SHP77 (cell line): ENCODE data around the gene PACS1.

ENCODE experiments used
- DNase-seq, 2 experiments: peaks; one replicate each; lab custom pipeline; 2025; lab: John Stamatoyannopoulos, UW

The PACS1 gene

DNA sequence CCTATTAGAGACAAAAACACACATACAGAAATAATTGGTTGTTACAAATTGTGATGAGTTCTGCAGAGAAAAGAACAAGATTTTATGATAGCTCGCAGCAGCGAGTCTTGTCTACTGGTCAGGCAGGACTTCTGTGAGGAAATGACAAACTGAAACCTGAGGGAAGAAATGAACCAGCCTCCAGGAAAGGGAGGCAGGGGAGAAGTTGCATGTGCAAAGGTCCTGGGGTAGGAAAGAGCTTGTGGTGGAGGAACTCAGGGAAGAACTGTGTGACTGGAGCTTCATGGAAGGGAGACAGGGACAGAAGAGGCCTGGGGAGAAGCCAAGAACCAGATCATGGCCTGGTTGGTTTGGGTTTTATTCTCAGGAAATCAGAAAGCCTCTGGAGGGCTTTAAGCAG lies 189.2 kb downstream of the PACS1 start:
- DNase-seq = no peak

DNA sequence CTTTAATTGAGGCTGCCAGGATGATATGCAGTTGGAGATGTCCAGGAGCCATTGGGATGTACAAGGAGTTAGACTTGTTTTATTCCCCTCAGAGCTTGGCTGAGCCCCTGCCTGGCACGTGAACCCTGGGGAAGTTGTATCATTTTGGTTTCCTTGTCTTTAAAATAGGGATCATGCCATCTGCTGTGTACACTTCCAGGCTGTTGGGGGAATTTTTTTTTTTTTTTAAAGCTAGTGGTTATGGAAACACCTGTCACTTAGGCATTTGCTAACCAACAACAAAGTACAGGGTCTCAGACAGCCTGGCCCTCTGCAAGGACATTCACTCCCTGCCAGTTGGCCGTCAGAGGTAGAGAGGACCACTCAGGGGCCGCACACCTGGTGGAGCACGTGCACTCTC lies 189.9 kb downstream of the PACS1 start:
- DNase-seq = no peak

DNA sequence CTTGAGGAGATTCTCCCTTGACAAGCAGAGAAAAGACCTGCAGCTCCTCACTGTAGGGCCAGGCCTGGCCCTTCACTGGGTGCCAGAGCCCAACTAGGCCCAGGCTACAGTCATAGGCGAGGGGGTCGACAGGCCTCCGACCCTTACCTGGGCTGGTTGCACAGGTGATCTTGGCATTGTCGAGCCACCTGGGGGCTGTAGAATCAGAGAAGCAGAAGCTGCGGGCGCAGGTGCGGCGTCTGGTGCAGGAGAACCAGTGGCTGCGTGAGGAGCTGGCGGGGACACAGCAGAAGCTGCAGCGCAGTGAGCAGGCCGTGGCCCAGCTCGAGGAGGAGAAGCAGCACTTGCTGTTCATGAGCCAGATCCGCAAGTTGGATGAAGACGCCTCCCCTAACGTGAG lies 191.5 kb downstream of the PACS1 start:
- DNase-seq = no peak

DNA sequence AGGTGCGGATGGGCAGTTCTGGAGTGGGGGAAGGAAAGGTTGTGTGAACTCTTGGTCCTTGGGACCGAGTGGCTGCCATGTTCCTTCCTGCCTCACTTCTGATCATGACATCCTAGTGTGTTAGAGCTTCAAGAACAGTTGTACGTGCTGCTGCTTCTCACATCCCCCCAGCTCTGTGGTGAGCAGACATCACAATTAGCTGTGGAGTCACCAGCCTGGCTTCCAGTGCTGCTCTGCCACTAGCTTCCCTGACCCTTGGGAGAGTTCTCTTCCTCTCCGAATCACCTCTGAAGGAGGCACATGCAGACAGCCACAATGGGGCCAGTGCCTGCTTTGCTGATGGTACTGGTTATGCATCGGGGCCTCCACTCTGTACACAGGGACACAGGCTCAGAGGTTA lies 192.1 kb downstream of the PACS1 start:
- no peak for DNase-seq

DNA sequence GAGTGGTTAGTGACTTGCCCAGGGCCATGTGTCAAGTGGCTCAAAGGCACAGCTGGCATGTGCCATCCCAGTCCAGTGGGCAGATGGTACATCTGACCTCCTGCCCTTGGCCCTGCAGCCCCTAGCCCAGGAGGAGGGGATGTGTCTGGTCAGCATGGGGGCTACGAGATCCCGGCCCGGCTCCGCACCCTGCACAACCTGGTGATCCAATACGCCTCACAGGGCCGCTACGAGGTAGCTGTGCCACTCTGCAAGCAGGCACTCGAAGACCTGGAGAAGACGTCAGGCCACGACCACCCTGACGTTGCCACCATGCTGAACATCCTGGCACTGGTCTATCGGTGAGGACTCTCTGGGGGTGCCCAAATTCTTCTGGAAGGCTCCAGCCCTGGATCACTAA lies 192.6 kb downstream of the PACS1 start:
- DNase-seq = no peak

DNA sequence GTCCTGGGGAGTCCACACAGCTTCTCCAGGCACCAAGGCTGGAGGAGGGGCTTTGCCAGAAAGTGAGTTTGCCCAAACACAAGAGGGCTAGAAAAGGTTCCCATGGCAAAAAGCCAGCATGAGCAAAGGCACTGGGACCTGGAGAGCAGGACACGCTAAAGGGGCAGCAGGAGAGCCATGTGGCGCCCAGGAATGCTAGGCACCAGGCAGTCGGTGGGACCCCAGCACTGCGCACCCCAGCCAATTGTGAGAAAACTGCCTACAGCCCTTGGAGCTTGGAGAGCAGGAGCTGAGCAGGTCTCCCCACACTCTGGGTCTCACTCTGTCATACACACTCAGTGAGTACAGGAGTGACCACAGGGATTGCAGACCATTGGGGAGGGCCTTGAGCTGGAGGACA lies 193.2 kb downstream of the PACS1 start:
- no peak for DNase-seq

DNA sequence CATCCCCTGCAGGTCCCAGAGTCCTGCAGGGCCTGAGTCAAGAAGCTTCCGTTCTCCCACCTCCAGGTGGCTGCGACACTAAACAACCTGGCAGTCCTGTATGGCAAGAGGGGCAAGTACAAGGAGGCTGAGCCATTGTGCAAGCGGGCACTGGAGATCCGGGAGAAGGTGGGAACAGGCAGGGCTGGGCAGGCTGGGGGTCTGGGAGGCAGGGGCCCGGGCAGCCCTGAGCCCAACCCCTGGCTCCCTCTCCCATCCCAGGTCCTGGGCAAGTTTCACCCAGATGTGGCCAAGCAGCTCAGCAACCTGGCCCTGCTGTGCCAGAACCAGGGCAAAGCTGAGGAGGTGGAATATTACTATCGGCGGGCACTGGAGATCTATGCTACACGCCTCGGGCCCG lies 193.7 kb downstream of the PACS1 start:
- DNase-seq = no peak

DNA sequence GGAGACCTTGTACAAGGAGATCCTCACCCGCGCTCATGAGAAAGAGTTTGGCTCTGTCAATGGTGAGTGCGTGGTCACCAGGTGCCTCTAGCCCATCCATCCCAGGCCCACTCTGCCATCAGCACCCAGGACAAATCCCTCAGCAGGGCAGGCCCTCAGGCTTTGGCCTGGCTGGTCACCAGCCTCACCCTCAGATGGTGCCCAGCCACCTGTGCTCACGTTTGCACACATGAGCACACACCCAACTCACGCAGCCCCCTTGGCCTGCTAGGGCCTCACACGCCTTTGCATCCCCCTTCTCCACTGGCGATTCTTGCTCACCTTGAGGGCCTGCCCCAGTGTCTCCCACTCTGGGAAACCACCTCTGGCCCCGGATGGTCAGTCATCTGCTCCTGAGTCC lies 194.3 kb downstream of the PACS1 start:
- no peak for DNase-seq

DNA sequence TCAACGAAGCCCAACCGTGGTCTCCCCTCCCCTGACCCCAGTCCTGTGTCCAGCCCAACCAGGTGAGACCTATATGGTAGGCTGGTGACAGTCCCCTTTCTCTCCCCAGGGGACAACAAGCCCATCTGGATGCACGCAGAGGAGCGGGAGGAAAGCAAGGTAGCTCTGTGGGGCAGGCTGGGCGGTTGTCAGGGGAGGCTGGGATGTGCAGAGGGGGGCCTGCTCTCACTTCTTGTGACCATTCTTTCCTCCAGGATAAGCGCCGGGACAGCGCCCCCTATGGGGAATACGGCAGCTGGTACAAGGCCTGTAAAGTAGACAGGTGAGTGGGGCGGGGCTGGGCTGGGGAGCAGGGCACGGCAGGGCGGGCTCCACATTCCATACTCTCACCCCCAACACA lies 194.8 kb downstream of the PACS1 start:
- peak in 1 of 2 experiments; percentile 46 for DNase-seq

DNA sequence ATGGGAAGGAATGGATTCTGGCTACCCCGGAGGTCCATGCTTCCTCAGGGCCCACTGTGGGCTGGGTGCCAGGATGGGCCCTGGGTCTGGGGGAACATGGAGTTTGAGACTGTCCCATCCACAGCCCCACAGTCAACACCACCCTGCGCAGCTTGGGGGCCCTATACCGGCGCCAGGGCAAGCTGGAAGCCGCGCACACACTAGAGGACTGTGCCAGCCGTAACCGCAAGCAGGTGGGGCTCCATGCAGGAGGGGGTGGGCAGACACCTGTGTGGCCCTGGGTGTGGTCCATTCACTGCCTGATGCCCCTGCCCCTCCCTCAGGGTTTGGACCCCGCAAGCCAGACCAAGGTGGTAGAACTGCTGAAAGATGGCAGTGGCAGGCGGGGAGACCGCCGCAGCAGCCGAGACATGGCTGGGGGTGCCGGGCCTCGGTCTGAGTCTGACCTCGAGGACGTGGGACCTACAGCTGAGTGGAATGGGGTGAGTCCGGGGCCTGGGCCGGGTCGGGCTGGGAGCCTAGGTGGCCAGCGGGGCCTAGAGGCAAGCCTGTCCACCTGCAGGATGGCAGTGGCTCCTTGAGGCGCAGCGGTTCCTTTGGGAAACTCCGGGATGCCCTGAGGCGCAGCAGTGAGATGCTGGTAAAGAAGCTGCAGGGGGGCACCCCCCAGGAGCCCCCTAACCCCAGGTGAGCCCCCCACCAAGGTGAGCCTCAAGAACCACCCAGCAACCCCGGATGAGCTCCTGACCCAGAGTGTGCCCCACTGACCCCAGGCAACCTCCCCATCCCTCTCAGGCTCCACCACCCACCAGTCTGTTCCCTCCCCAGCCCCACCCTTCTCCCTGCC lies 195.7 kb downstream of the PACS1 start:
- no peak for DNase-seq

DNA sequence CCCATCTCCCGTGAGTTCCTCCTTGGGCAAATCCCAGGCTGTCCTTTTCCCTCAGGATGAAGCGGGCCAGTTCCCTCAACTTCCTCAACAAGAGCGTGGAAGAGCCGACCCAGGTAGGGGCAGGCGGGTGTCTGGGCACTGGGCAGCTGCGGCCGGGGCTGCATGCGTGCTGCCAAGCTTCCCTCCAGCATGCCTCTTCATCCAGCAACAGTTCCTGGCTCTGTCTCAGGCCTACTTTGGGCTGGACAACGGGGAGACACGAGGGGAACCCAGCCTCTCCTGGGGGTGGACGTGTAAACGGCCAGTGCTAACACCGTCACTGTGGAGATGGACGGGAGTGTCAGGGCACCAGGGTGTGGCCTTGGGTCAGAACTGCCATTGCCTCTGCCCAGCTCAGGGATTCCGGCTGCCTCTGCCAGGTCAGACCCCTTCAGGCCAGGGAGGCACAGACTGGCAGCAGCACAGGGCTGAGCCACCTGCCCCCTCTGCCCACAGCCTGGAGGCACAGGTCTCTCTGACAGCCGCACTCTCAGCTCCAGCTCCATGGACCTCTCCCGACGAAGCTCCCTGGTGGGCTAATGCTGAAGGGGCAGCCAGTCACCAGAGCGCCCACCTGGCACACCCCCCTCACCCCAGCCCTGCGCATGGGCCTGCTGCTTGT lies 196.4 kb downstream of the PACS1 start:
- no peak for DNase-seq

DNA sequence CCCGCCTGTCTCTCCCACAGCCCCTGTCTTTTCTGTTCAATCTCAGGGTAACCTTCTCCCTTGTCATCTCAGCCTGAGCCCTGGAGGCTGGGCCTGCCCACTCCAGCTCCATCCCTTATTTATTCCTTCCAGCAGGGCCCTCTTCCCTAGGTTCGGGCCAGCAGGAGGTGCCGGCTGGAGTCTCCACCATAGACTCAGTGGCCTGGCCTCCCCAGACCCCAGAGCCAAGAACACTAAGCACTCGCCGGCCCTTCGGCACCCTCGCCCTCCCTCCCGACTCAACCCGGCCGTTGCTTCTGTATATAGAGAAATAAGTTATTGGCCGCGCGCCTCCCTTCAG lies 196.9 kb downstream of the PACS1 start:
- no peak for DNase-seq

DNA sequence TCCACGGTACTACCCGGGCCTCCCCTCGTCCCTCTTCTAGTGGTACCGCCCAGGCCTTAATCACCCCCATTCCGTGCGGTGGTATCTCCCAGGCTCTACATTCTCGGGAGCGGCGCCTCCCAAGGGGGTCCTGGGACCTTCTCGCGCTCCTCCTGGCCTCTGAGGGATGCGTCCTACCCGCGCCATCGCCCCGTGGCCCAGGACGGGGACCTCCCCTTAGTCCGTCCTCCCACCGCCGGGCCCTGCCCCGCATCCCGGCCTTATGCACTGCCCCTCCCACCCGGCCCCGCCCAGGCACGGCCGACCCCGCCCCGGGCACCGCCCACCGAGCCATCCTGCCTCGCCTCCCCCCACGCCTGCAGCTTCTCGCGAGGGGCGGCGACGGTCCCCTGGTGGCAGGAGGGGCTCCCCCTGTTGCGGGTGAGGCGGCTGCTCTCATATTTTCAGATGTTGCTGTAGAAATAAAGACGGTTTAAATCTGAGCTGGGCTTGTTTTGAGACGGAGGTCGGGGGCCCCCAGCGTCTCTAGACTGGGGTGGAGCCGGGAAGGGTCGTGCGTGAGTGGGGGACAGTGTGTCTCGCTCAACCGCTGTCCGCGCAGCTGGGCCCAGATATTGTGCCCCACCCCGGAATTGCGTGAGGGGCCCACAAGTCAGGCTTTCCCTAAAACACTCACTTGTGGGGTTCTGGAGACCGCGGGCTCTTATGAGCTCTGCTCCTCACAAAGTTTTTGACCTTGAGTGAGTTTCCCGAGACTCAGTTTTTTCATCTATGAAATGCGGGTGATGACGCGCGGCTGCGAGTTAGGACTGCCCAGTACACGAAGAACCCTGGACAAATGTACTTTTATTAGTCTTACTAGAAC lies 197.5 kb downstream of the PACS1 start:
- DNase-seq = peak; percentile 81 to 82

DNA sequence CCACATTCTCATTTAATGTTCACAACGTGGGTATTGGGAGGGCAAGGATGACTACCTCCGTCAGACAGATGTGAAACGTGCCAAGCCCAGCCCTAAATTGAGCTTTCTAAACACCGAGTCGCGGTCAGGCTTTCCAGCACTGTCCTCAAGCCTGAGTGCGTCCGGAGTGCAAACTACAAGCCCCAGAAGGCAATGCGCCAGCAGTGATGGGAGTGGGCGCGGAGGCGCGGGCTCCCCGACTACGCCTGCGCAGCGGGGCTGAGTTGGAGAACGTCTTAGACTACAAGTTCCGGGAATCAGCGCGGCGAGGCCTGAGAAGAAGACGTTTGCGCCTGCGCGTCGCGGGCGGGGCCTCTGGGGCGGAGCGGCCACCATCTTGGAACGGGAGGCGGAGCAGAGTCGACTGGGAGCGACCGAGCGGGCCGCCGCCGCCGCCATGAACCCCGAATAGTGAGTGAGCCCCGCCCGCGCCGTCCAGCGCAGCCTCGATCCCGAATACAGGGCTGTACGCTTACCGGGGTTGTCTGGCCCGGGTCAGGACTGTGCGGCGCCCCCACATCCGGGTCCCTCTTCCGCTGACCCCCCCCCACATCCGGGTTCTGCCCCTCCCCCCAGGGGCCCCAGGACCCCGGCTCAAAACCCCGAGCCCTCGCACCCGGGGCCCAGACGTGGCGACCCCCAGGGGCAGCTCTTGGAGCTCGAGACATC lies 198.3 kb downstream of the PACS1 start, which contains the start of gene RAB1B:
Gene RAB1B, plus strand, starts transcription at position 396 of the 708 bp plus-strand sequence. Its CDS starts 41 bp downstream, at position 437.
- peak; percentile 99 to 100 for DNase-seq

DNA sequence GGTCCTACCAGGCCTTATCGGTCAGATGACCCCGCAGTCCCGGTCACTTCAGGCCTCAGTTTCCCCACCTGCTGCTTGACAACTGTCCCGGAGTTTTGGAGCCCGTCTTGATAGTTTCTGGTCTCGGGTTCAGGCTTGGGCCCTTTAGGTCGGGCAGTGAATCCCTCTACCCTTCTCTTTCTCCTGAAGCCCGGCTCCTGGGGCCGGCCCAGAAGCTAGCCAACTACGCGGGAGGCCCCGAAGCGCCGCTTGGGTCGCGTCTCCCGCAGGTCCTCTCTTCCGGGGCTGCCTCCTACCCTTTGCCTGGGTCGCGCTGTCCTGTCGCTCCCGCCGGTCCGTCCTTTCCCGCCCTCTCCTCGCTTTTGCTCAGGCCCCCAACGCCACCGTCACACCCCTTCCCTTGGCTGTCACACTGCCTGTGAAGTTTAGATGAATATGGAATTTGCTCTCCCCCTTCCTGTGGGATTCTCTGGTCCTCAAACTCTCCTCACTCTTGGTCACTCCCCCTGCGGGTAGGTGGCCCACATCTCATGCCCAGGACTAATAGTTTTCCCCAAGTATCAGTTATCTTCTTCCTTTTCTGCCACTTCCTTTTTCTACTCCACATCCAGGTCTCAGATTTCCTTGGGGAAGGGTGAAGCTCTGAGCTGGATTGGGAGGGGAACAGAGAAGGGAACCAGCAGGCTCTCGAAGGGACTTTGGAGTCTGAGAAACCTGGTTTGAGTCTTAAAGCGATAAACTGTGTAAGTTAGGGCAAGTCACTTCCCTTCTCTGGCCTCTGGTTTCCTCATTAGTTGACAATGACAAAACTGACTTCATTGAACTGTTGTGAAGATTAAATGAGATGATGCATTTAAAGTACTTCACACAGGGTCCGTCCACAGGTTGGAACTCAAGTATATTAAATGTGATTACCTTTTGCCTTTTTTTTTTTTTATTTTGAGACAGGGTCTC lies 199.2 kb downstream of the PACS1 start:
- DNase-seq = no peak

DNA sequence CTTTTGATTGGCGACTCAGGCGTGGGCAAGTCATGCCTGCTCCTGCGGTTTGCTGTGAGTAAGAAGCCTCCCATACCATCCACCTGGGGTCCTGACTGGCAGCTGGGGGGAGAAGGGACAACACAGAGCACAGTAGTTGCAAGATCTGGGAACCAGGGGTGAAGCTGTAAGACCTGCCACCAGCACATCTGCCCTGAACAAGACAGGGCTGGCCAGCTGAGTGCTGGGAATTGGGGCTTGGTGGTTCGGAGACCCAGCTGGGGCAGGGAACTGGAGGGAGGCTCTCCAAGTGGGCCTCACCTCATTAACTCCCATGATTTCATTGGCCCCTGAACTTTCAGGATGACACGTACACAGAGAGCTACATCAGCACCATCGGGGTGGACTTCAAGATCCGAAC lies 201.7 kb downstream of the PACS1 start:
- no peak for DNase-seq

DNA sequence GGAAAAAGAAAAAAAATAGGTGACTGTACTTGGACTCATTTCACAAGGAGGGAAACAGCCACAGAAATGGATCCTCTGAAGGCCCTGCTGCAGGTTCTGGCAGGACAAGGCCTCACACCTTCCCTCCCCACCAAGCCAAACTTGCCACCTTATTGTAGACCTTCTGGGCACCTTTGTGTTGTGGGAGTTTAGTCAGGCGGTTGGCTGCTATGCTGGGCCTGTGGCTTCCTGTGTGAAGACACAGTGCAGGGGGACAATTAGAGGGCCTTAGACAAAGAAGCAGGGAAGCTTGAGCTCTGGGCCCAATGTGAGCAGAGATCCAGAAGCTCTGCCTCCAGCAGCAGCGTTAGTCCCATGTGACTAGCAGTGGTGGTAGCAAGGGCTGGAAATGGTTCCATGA lies 202.5 kb downstream of the PACS1 start:
- DNase-seq = no peak

DNA sequence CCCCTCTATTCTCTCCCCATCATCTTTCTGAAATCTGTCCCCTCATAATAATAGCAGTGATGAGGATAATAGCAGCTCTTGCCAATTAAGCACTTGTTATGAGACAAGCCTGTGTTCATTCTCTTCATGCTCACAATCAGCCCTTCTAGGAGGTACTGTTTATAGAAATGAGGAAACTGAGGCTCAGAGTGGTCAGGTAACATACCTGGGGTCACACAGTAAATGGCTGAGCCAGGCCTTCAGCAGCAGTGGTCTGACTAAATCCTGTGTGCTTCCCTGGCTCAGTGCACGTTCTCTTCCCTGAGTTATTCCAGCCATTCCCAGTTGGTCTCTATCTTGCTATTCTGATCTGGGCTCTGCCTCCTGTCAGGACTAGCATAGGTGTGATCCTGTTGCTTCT lies 204.1 kb downstream of the PACS1 start:
- no peak for DNase-seq

DNA sequence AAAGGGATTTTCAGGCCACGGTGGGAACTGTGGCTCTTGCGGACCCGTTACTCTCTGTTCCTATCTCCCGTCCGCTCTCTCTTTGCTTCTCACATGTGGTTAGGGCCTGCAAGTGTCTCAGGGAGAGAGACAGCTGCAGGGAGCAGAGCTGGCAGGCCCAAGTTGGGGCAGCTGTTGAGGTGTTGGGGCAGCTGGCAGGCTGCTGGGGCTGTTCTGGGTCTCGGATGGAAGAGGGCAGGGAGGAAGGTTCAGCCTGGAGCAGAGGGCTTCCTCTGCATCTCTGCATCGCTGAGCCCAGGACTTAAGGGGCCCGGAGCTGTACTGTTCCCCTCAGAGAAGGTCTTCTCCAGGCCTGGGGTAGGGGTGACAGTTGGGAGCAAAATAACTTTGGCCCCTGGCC lies 205.3 kb downstream of the PACS1 start:
- no peak for DNase-seq

DNA sequence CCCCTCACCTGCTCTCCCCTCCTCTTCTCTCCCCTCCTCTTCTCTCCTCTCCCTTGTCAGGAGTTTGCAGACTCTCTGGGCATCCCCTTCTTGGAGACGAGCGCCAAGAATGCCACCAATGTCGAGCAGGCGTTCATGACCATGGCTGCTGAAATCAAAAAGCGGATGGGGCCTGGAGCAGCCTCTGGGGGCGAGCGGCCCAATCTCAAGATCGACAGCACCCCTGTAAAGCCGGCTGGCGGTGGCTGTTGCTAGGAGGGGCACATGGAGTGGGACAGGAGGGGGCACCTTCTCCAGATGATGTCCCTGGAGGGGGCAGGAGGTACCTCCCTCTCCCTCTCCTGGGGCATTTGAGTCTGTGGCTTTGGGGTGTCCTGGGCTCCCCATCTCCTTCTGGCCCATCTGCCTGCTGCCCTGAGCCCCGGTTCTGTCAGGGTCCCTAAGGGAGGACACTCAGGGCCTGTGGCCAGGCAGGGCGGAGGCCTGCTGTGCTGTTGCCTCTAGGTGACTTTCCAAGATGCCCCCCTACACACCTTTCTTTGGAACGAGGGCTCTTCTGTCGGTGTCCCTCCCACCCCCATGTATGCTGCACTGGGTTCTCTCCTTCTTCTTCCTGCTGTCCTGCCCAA lies 206.0 kb downstream of the PACS1 start:
- DNase-seq = no peak
